Stimulated activated naive B cell treated with anti-CD40 and anti-IgM and Interleukin-4, amounts not matched to agents 10 μg/mL and 1 μg/mL and 100 μg/mL, for 72 hours (primary cell): ENCODE results near the gene PRR15.

Experiments used
- ATAC-seq, 2 donors: fragments of 150-1000 bp; cut with Tn5 transposase; replicated peaks; 2 replicates each; pipeline ENCODE4 v1.10.0; 2021; ENCODE audit warnings: moderate library complexity in 1 of 2
- DNase-seq: peaks from one replicate; pipeline ENCODE4 v3.0.0; 2021
- H3K27ac Mint-ChIP-seq: one replicate; pipeline ENCODE4 v1.8.0; 2022; ENCODE audit warnings: mild to moderate bottlenecking, mixed read lengths
- H3K27me3 Mint-ChIP-seq, 2 donors: one replicate each; pipeline ENCODE4 v1.8.0; 2022; ENCODE audit warnings: mixed read lengths in 2 of 2
- H3K36me3 Mint-ChIP-seq, 2 donors: one replicate each; pipeline ENCODE4 v1.8.0; 2022; ENCODE audit warnings: mixed read lengths in 2 of 2, mild to moderate bottlenecking in 1 of 2
- H3K4me1 Mint-ChIP-seq, 2 donors: one replicate each; pipeline ENCODE4 v1.8.0; 2022; ENCODE audit warnings: mixed read lengths in 2 of 2, mild to moderate bottlenecking in 1 of 2
- H3K4me3 Mint-ChIP-seq, 2 donors: one replicate each; pipeline ENCODE4 v1.8.0; 2022; ENCODE audit warnings: mild to moderate bottlenecking in 2 of 2, mixed read lengths in 2 of 2, moderate library complexity in 1 of 2
- H3K9me3 Mint-ChIP-seq, 2 donors: one replicate each; pipeline ENCODE4 v1.8.0; 2022; ENCODE audit warnings: mixed read lengths in 2 of 2, mild to moderate bottlenecking in 1 of 2

Gene PRR15

DNA sequence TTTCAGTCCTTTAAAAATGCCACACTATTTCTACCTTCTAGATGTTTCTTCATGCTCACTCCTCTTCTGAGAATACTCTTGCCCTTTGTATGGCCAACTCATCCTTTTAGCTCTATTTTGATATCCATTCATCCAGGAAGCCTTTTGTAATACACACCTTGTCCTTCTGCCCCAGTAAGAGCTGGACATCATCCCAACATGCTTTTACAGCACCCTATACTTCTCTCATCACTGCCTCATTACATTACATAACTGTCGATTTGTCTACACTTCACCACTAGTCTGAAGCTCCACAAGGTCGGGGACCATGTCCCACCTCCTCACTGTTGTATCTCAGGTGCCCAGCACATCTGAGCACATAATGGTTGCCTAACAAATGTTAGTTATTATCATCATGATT lies 29.2 kb downstream of the PRR15 start:
- H3K4me3 Mint-ChIP-seq, result no peak overlapping the region
- no peak for ATAC-seq
- H3K9me3 Mint-ChIP-seq, result no peaks in the 10 kb centered on the region
- H3K27ac Mint-ChIP-seq, result no peak overlapping the region
- H3K4me1 Mint-ChIP-seq, result peaks cover 4 to 10% of the 10 kb centered on the region in 2 donors
- H3K36me3 Mint-ChIP-seq, result no peaks in the 10 kb centered on the region
- H3K27me3 Mint-ChIP-seq, result peaks cover 0 to 15% of the 10 kb centered on the region in 2 donors
- no peak for DNase-seq

DNA sequence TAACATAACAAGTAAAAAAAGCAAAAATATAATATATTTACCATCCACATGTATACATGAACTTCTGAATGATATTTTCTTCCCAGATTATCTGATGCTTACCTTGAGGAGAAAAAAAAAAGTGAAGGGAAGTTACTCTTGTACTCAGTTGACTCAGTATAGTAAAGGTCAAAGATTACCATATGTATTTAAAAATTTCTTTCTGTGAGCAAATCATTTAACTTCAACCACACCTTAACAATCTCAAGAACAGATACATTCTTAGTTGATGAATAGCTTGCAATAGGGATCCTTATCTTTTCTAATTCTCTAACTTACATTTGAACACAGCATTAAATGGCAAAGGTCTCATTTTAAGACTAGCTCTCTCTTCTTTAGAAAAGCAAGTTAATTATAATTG lies 29.8 kb downstream of the PRR15 start:
- DNase-seq (no peak), ATAC-seq (no peak)
- Mint-ChIP-seq H3K27ac (no peak overlapping the region), H3K36me3 (no peaks in the 10 kb centered on the region), H3K27me3 (peaks cover 0 to 13% of the 10 kb centered on the region in 2 donors), H3K4me1 (peaks cover 4 to 7% of the 10 kb centered on the region in 2 donors), H3K4me3 (no peak overlapping the region), H3K9me3 (no peaks in the 10 kb centered on the region)

DNA sequence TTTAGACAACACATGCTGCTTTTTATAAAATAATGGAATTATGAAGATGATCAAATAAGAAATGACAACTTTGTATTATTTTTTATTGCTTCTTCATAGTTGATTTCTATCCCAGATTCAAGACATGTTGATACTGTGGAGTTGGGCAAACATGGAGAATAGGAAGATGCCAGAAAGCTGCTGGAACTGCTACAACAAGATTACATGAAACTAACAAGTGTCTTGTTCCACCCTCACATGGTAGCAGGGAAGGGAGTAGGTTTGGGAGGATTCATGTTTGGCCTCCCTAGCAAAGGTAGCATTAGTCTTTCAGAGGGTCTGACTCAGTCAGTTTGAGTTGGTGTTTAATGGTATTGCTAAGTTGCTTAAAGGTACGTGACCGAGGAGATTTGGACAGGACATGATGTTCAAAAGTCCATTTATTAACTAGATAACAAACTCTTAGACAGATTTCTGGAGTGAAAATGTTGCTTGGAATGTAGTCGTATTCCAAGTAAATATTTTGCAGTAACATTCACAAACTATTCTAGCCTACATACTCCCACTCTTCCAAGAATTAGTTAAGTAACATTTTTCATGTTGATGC lies 33.1 kb downstream of the PRR15 start:
- Mint-ChIP-seq H3K27me3 (peaks cover 0 to 7% of the 10 kb centered on the region in 2 donors), H3K4me3 (no peak overlapping the region), H3K4me1 (no peaks in the 10 kb centered on the region), H3K9me3 (no peaks in the 10 kb centered on the region), H3K27ac (no peak overlapping the region), H3K36me3 (no peaks in the 10 kb centered on the region)
- no peak for DNase-seq
- no peak for ATAC-seq

DNA sequence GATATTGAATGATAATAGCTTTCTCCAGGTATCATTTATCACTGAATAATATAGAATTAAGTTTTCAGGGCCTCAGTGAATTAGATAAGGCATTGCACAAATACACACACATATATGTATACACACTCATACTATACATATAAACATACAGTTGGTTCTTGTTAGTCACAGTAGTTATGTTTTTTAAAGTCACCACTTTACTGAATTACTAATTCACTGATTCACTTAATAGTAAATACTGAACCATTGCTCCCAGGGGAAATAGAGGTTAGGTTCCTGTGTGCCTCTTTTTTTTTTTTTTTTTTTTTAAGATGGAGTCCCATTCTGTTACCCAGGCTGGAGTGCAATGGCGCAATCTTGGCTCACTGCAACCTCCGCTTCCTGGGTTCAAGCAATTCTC lies 33.6 kb downstream of the PRR15 start:
- no peaks in the 10 kb centered on the region for H3K9me3 Mint-ChIP-seq
- ATAC-seq (no peak), DNase-seq (no peak)
- no peaks in the 10 kb centered on the region for H3K4me1 Mint-ChIP-seq
- H3K27ac Mint-ChIP-seq, result no peak overlapping the region
- H3K36me3 Mint-ChIP-seq, result no peaks in the 10 kb centered on the region
- H3K27me3 Mint-ChIP-seq, result peaks cover 0 to 7% of the 10 kb centered on the region in 2 donors
- no peak overlapping the region for H3K4me3 Mint-ChIP-seq

DNA sequence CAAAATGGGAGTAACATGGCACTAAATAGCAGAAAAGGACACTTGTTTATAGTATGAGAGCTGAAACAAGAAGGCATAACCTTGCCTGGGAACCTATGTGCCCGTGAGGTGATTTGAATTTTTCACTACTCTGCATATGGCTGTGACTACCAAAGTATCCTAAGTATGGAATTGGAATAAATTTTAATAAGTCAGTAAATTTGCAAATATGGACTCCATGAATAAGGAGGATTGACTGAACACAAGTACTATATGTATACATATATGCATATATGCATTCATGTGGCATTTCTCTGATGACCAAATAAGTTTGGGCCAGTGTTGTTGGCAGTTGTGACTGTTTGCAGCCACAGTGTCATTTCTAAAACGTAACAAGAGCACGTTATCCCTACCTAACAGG lies 34.5 kb downstream of the PRR15 start:
- H3K27me3 Mint-ChIP-seq, result peaks cover 0 to 7% of the 10 kb centered on the region in 2 donors
- no peaks in the 10 kb centered on the region for H3K4me1 Mint-ChIP-seq
- H3K9me3 Mint-ChIP-seq, result no peaks in the 10 kb centered on the region
- ATAC-seq, result no peak
- no peak overlapping the region for H3K4me3 Mint-ChIP-seq
- no peak for DNase-seq
- no peak overlapping the region for H3K27ac Mint-ChIP-seq
- H3K36me3 Mint-ChIP-seq, result no peaks in the 10 kb centered on the region

DNA sequence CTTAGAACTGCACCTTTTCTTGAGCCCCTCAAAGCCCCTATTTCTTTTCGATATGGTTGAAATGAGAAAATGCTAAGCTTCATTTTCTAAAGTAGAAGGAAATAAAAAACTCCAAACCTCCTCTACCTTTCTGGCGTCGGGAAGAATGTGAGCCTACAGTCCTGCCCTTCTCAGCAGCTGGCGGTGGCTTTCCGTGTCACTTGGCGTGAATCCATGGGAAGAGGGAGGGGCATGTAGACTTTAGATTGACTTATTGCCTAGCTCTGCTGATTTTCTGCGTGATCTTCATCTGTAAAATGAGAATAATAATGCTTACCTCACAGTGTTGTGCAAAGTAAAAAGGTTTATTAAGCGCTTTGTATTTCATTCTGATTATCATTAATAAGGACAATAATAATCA lies 35.0 kb downstream of the PRR15 start:
- no peak overlapping the region for H3K4me3 Mint-ChIP-seq

DNA sequence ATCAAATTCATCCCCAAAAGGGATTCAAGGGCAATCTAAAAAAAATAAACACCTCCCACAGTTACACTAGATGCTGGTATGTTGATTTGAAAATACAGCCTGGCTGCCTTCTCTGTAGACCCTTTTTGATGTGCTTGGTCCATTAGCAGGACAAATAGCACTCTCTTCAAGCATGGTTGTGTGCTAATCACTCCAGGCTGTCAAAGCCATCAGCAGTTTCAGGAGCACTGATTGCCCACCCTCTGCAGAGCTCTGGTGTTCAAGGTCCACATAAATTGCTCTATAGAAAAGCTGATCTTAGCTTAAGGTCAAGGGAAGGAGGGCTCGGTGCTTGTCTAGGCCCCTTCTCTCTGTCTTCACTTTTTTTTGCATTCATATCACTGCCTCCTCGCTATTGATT lies 35.4 kb downstream of the PRR15 start:
- Mint-ChIP-seq H3K4me1 (no peaks in the 10 kb centered on the region), H3K4me3 (no peak overlapping the region), H3K36me3 (no peaks in the 10 kb centered on the region), H3K27ac (no peak overlapping the region), H3K9me3 (no peaks in the 10 kb centered on the region), H3K27me3 (peaks cover 0 to 7% of the 10 kb centered on the region in 2 donors)
- DNase-seq (no peak), ATAC-seq (no peak)

More for the DNA sequence above, 35.0 kb downstream of the PRR15 start:
- DNase-seq, result no peak
- Mint-ChIP-seq H3K4me1 (no peaks in the 10 kb centered on the region), H3K27ac (no peak overlapping the region), H3K36me3 (no peaks in the 10 kb centered on the region), H3K27me3 (peaks cover 0 to 7% of the 10 kb centered on the region in 2 donors), H3K9me3 (no peaks in the 10 kb centered on the region)
- no peak for ATAC-seq

DNA sequence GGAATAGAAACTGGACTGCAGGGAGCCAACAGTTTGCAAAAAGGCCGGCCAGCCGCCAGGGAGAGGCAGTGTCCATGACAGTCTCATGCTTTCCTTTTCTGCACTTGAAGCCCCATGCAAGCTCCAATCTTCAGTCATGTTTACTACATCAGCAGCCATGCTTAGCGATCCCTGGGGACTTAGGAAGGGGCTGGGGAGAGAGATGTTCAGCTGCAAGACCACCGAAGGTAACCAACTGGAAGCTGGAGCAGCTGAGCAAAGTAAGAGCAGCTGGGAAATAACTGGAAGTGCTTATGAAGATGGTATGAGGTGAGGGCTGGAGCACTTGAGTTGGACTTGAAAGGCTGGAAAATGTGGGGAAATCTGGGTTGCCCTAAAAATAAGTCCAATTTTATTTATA lies 37.0 kb downstream of the PRR15 start:
- no peak overlapping the region for H3K27ac Mint-ChIP-seq

GRCh38 chr7:29604052-29604451 lies 40.4 kb downstream of the PRR15 start:
- ATAC-seq, result no peak
- Mint-ChIP-seq H3K27ac (no peak overlapping the region), H3K36me3 (no peaks in the 10 kb centered on the region), H3K4me1 (no peaks in the 10 kb centered on the region), H3K4me3 (no peak overlapping the region), H3K27me3 (peaks cover 0 to 16% of the 10 kb centered on the region in 2 donors), H3K9me3 (peaks cover 3 to 4% of the 10 kb centered on the region in 2 donors)
- DNase-seq, result no peak

More for the DNA sequence above, 37.0 kb downstream of the PRR15 start:
- DNase-seq (no peak), ATAC-seq (no peak)
- Mint-ChIP-seq H3K27me3 (peaks cover 0 to 12% of the 10 kb centered on the region in 2 donors), H3K9me3 (peaks cover 3 to 4% of the 10 kb centered on the region in 2 donors), H3K36me3 (no peaks in the 10 kb centered on the region), H3K4me1 (no peaks in the 10 kb centered on the region), H3K4me3 (no peak overlapping the region)

- DNase-seq (no peak), ATAC-seq (no peak)
- Mint-ChIP-seq H3K27ac (no peak overlapping the region), H3K27me3 (peaks cover 0 to 15% of the 10 kb centered on the region in 2 donors), H3K4me3 (no peak overlapping the region), H3K4me1 (no peaks in the 10 kb centered on the region), H3K36me3 (no peaks in the 10 kb centered on the region), H3K9me3 (peaks cover 3 to 4% of the 10 kb centered on the region in 2 donors)
Measured at GRCh38 chr7:29604702-29605101, 41.1 kb downstream of the PRR15 start.

DNA sequence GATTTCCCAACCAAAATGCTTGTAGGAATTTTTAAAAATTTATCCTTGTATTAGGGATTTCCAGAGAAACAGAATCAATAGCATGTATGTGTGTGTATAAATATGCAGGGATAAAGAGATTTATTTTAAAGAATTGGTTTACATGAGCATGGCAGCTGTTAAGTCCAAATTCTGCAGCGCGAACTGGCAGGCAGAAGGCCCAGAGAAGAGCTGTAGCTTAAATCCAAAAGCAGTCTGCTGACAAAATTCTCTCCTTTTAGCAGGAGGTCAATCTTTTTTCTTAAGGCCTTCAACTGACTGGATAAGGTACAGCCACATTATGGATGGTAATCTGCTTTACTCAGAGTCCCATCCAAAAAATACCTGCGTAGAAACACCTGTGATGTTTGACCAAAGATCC lies 42.0 kb downstream of the PRR15 start:
- peaks cover 3 to 4% of the 10 kb centered on the region in 2 donors for H3K9me3 Mint-ChIP-seq
- no peak for ATAC-seq

DNA sequence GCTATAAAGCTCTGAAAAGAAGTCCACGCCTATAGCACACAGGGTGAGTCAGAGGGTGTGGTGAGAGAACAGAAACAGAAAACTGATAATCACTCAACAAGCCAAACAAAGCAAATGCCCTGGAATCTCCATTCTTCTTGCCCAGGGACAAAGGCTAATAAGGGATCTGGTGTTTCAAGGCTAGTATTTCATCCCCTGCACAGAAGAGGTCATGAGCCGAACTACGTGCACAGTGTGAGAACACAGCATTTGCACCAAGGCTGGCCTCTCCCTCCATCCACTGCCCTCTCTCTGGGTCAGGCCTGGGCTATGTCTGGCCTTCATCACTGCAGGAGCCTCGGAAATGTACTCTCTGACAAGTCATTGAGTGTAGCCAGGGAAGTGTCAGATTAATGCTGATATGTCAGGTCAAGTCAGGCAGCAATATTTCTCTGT lies 42.7 kb downstream of the PRR15 start:
- no peaks in the 10 kb centered on the region for H3K36me3 Mint-ChIP-seq
- ATAC-seq (no peak), DNase-seq (no peak)
- H3K4me1 Mint-ChIP-seq, result no peaks in the 10 kb centered on the region
- H3K27ac Mint-ChIP-seq, result no peak overlapping the region
- peaks cover 0 to 11% of the 10 kb centered on the region in 2 donors for H3K27me3 Mint-ChIP-seq
- H3K9me3 Mint-ChIP-seq, result peaks cover 3 to 4% of the 10 kb centered on the region in 2 donors
- no peak overlapping the region for H3K4me3 Mint-ChIP-seq

More for the DNA sequence above, 42.0 kb downstream of the PRR15 start:
- Mint-ChIP-seq H3K36me3 (no peaks in the 10 kb centered on the region), H3K4me3 (no peak overlapping the region), H3K27me3 (peaks cover 0 to 13% of the 10 kb centered on the region in 2 donors), H3K27ac (no peak overlapping the region), H3K4me1 (no peaks in the 10 kb centered on the region)
- no peak for DNase-seq

GRCh38 chr7:29606830-29607229 lies 43.2 kb downstream of the PRR15 start:
- Mint-ChIP-seq H3K27ac (no peak overlapping the region), H3K9me3 (peaks cover 3 to 7% of the 10 kb centered on the region in 2 donors), H3K36me3 (no peaks in the 10 kb centered on the region), H3K27me3 (peaks cover 0 to 11% of the 10 kb centered on the region in 2 donors), H3K4me1 (no peaks in the 10 kb centered on the region), H3K4me3 (no peak overlapping the region)
- DNase-seq, result no peak
- no peak for ATAC-seq

DNA sequence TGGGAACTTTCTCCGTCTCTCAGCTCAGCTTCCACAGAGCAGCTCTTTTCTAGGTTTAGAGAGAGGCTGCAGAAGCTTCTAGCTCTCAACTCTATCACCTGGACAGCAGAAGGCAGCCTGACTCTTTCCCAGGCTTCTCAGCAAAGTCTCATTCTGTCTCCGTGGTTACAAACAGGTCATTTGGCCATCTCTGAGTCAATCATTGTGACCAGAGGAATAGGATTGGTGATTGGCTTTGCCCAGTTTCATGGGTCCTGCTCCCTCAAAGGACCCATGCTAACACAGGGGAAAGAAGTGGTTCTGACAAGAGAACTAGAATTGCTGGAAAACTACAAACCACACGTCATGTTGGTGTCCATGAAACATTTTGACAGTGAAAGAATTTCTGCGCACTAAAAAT lies 43.6 kb downstream of the PRR15 start:
- peaks cover 0 to 11% of the 10 kb centered on the region in 2 donors for H3K27me3 Mint-ChIP-seq
- H3K9me3 Mint-ChIP-seq, result peaks cover 3 to 8% of the 10 kb centered on the region in 2 donors
- DNase-seq, result no peak
- H3K36me3 Mint-ChIP-seq, result no peaks in the 10 kb centered on the region
- no peak overlapping the region for H3K27ac Mint-ChIP-seq
- H3K4me3 Mint-ChIP-seq, result no peak overlapping the region
- ATAC-seq, result no peak
- no peaks in the 10 kb centered on the region for H3K4me1 Mint-ChIP-seq

DNA sequence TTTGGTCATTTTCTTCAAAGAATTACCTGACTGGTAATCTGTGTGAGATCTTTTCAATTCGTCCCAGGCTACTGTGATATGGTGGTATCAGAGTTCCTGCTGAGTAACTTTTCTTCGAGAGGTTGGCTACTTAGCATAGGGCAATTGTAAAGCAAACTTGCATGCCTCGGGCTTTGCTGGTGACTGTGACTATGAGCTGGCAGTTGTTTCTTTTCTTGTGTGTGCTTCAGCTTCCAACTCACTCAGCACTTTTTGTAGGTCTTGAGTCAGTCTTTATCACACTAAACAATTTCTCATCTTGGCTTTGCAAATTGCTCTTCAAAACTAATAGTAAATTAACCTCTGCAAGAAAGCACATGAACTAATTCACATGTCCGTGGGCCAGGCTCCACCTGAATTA lies 44.3 kb downstream of the PRR15 start:
- peaks cover 0 to 11% of the 10 kb centered on the region in 2 donors for H3K27me3 Mint-ChIP-seq
- ATAC-seq, result no peak

More for the DNA sequence above, 44.3 kb downstream of the PRR15 start:
- H3K4me1 Mint-ChIP-seq, result no peaks in the 10 kb centered on the region
- H3K27ac Mint-ChIP-seq, result no peak overlapping the region
- no peak for DNase-seq
- peaks cover 3 to 8% of the 10 kb centered on the region in 2 donors for H3K9me3 Mint-ChIP-seq
- H3K36me3 Mint-ChIP-seq, result no peaks in the 10 kb centered on the region
- H3K4me3 Mint-ChIP-seq, result no peak overlapping the region
